Dedifferentiated amniotic fluid mesenchymal stem cell (primary cell): Measurements from ENCODE around the gene ACSF3.

Experiments
- DNase-seq: peaks from one replicate; pipeline ENCODE4 v3.0.0-alpha.2; 2016; ENCODE audit errors: extremely low spot score

The ACSF3 gene

GRCh38 chr16:89093602-89094251 is at the start of gene ACSF3:
Gene ACSF3, plus strand, starts transcription at chr16:89093852. Its CDS starts 6,830 bp downstream, at chr16:89100682.
- peak; percentile 16 for DNase-seq

GRCh38 chr16:89044418-89045180 is 49.1 kb upstream of the ACSF3 start:
- DNase-seq = no peak

- no peak for DNase-seq
Measured at GRCh38 chr16:89045181-89045815, 48.4 kb upstream of the ACSF3 start.

GRCh38 chr16:89045881-89046280 is 47.8 kb upstream of the ACSF3 start:
- no peak for DNase-seq

- no peak for DNase-seq
Measured at GRCh38 chr16:89046491-89046890, 47.2 kb upstream of the ACSF3 start.

- no peak for DNase-seq
Measured at GRCh38 chr16:89047331-89048089, 46.1 kb upstream of the ACSF3 start.

- no peak for DNase-seq
Measured at GRCh38 chr16:89048090-89048725, 45.4 kb upstream of the ACSF3 start.

GRCh38 chr16:89048871-89049422 is 44.7 kb upstream of the ACSF3 start:
- DNase-seq = no peak

GRCh38 chr16:89049484-89050118 is 44.1 kb upstream of the ACSF3 start:
- no peak for DNase-seq

- no peak for DNase-seq
Measured at GRCh38 chr16:89050119-89050867, 43.4 kb upstream of the ACSF3 start.

GRCh38 chr16:89050868-89051311 is 42.8 kb upstream of the ACSF3 start:
- no peak for DNase-seq

- no peak for DNase-seq
Measured at GRCh38 chr16:89051521-89052166, 42.0 kb upstream of the ACSF3 start.

- DNase-seq = no peak
Measured at GRCh38 chr16:89052191-89052889, 41.3 kb upstream of the ACSF3 start.

GRCh38 chr16:89052890-89053724 is 40.5 kb upstream of the ACSF3 start:
- no peak for DNase-seq

GRCh38 chr16:89053725-89054029 is 40.0 kb upstream of the ACSF3 start:
- no peak for DNase-seq

GRCh38 chr16:89054261-89054661 is 39.4 kb upstream of the ACSF3 start:
- no peak for DNase-seq

GRCh38 chr16:89054714-89055113 is 38.9 kb upstream of the ACSF3 start:
- no peak for DNase-seq

- no peak for DNase-seq
Measured at GRCh38 chr16:89055313-89055712, 38.3 kb upstream of the ACSF3 start.
